GM18507 (cell line): ENCODE data around the gene SLC22A12.
"Not testable (repeated sequence)": the region's sequence is repeated elsewhere in the genome, so short reads cannot be mapped to it uniquely, and the experiment has no call there.

Source experiments
- DNase-seq: peaks from one replicate; pipeline ENCODE4 v3.0.0; 2011; ENCODE audit warnings: low read depth; ENCODE audit not compliant: insufficient read length; ENCODE audit errors: extremely low spot score
- FAIRE-seq: peaks from 2 replicates; lab custom pipeline; 2011; peaks lifted over from hg19 to GRCh38; lab: Jason Lieb, UNC

The SLC22A12 gene

GRCh38 chr11:64582885-64583284 is 8.1 kb upstream of the SLC22A12 start:
- FAIRE-seq (no peak), DNase-seq (no peak)

- no peak for DNase-seq
- FAIRE-seq = no peak
Measured at GRCh38 chr11:64583296-64584262, 7.4 kb upstream of the SLC22A12 start.

GRCh38 chr11:64585150-64585549 is 5.9 kb upstream of the SLC22A12 start:
- FAIRE-seq (no peak), DNase-seq (no peak)

GRCh38 chr11:64586366-64586765 is 4.7 kb upstream of the SLC22A12 start:
- DNase-seq (no peak), FAIRE-seq (no peak)

- DNase-seq = no peak
- no peak for FAIRE-seq
Measured at GRCh38 chr11:64588701-64589100, 2.3 kb upstream of the SLC22A12 start.

GRCh38 chr11:64591257-64592233 is 525 bp downstream of the SLC22A12 start:
- no peak for FAIRE-seq
- no peak for DNase-seq

- FAIRE-seq = no peak
- no peak for DNase-seq
Measured at GRCh38 chr11:64592234-64592615, 1.2 kb downstream of the SLC22A12 start.

GRCh38 chr11:64592656-64593055 is 1.6 kb downstream of the SLC22A12 start:
- no peak for DNase-seq
- no peak for FAIRE-seq

GRCh38 chr11:64593156-64594105 is 2.4 kb downstream of the SLC22A12 start:
- no peak for FAIRE-seq
- no peak for DNase-seq

- DNase-seq (no peak), FAIRE-seq (no peak)
Measured at GRCh38 chr11:64594159-64594939, 3.3 kb downstream of the SLC22A12 start.

- not testable (repeated sequence) for DNase-seq, FAIRE-seq
Measured at GRCh38 chr11:64595922-64596321, 4.9 kb downstream of the SLC22A12 start.

GRCh38 chr11:64597671-64598101 is 6.7 kb downstream of the SLC22A12 start:
- DNase-seq (no peak), FAIRE-seq (no peak)

GRCh38 chr11:64598106-64598796 is 7.2 kb downstream of the SLC22A12 start:
- no peak for DNase-seq

GRCh38 chr11:64598797-64599697 is 8.0 kb downstream of the SLC22A12 start:
- DNase-seq (no peak), FAIRE-seq (no peak)

More at GRCh38 chr11:64598106-64598796, 7.2 kb downstream of the SLC22A12 start:
- no peak for FAIRE-seq

- no peak for DNase-seq
Measured at GRCh38 chr11:64599698-64600211, 8.7 kb downstream of the SLC22A12 start.

GRCh38 chr11:64600281-64600992 is 9.4 kb downstream of the SLC22A12 start:
- FAIRE-seq (no peak), DNase-seq (no peak)

More at GRCh38 chr11:64599698-64600211, 8.7 kb downstream of the SLC22A12 start:
- no peak for FAIRE-seq
